GM23338 (cell line): ENCODE data around the gene NRG3.

Experiments
- CREB1 ChIP-seq: fragments of 250-450 bp; sonication (Bioruptor Pico); IDR thresholded peaks from 2 replicates; pipeline ENCODE4 v1.5.0; 2020; ENCODE audit warnings: low read depth, mild to moderate bottlenecking, moderate library complexity
- EZH2 ChIP-seq: fragments of 200-600 bp; sonication (generic); IDR thresholded peaks from one replicate; pipeline ENCODE4 v1.8.0; 2017; ENCODE audit warnings: antibody characterized with exemption, mild to moderate bottlenecking, low read depth; ENCODE audit not compliant: unreplicated experiment
- EZH2phosphoT487 ChIP-seq: fragments of 200-600 bp; sonication (generic); IDR thresholded peaks from one replicate; pipeline ENCODE4 v1.8.1; 2018; ENCODE audit warnings: antibody characterized with exemption; ENCODE audit not compliant: unreplicated experiment
- NANOG ChIP-seq: IDR thresholded peaks from 2 replicates; pipeline ENCODE4 v1.6.1; 2016; ENCODE audit warnings: antibody characterized with exemption, borderline replicate concordance
- POLR2AphosphoS5 ChIP-seq: IDR thresholded peaks from 2 replicates; pipeline ENCODE4 v1.6.1; 2016; ENCODE audit warnings: antibody characterized with exemption, low read depth
- REST ChIP-seq: IDR thresholded peaks from one replicate; pipeline ENCODE4 v1.6.1; 2018; ENCODE audit warnings: antibody characterized with exemption; ENCODE audit not compliant: unreplicated experiment
- STAT1 ChIP-seq: IDR thresholded peaks from one replicate; pipeline ENCODE4 v1.6.1; 2016; ENCODE audit warnings: antibody characterized with exemption; ENCODE audit not compliant: unreplicated experiment
- ZNF114 ChIP-seq: fragments of 250-450 bp; sonication (Bioruptor Pico); IDR thresholded peaks from 2 replicates; pipeline ENCODE4 v1.5.0; 2020; ENCODE audit warnings: mild to moderate bottlenecking, moderate library complexity
- TF ChIP-seq, protein P1 (sequence below), 2 experiments: fragments of 200-600 bp in 1 of 2; sonication (generic) in 1 of 2; conservative IDR thresholded peaks; 2 replicates each; pipeline versions ENCODE4 v1.5.1 to v1.6.1; 2016 to 2017; ENCODE audit warnings: antibody characterized with exemption in 2 of 2, low read depth in 2 of 2, mild to moderate bottlenecking in 2 of 2, moderate library complexity in 1 of 2
- TF ChIP-seq, protein P2 (sequence below): IDR thresholded peaks from 2 replicates; pipeline ENCODE4 v1.6.1; 2016; ENCODE audit warnings: antibody characterized with exemption

- TF ChIP-seq POLR2AphosphoS5 (no peak), EZH2 (no peak), NANOG (no peak), REST (no peak), EZH2phosphoT487 (no peak), ZNF114 (CRISPR knock-in tag) (no peak), CREB1 (CRISPR knock-in tag) (no peak), STAT1 (no peak)
- TF ChIP-seq, protein P1, sequence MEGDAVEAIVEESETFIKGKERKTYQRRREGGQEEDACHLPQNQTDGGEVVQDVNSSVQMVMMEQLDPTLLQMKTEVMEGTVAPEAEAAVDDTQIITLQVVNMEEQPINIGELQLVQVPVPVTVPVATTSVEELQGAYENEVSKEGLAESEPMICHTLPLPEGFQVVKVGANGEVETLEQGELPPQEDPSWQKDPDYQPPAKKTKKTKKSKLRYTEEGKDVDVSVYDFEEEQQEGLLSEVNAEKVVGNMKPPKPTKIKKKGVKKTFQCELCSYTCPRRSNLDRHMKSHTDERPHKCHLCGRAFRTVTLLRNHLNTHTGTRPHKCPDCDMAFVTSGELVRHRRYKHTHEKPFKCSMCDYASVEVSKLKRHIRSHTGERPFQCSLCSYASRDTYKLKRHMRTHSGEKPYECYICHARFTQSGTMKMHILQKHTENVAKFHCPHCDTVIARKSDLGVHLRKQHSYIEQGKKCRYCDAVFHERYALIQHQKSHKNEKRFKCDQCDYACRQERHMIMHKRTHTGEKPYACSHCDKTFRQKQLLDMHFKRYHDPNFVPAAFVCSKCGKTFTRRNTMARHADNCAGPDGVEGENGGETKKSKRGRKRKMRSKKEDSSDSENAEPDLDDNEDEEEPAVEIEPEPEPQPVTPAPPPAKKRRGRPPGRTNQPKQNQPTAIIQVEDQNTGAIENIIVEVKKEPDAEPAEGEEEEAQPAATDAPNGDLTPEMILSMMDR (conservative IDR thresholded peaks at IDR 0.05; ENCODE audit: low read depth in 2 of 2), result no peak
- TF ChIP-seq, protein P2, sequence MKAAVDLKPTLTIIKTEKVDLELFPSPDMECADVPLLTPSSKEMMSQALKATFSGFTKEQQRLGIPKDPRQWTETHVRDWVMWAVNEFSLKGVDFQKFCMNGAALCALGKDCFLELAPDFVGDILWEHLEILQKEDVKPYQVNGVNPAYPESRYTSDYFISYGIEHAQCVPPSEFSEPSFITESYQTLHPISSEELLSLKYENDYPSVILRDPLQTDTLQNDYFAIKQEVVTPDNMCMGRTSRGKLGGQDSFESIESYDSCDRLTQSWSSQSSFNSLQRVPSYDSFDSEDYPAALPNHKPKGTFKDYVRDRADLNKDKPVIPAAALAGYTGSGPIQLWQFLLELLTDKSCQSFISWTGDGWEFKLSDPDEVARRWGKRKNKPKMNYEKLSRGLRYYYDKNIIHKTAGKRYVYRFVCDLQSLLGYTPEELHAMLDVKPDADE, result no peak
Measured at GRCh38 chr10:82191653-82192052, 316.7 kb downstream of the NRG3 start.
